Activated CD4-positive, alpha-beta T cell treated with anti-CD3 and anti-CD28 coated beads, Interleukin-2, amount 10 ng/mL, durations not matched to agents 7 days and 5 days (primary cell): ENCODE measurements around the gene INPP5K. TPM values are rescaled to one million over a fixed set of nuclear protein-coding genes. Genes with fewer than 3 reads are reported as not detected.
"Not testable (repeated sequence)": the region's sequence is repeated elsewhere in the genome, so short reads cannot be mapped to it uniquely, and the experiment has no call there.

Experiments
- CTCF ChIA-PET: fragments of 350-600 bp; sonication (Branson Sonifier 250); formaldehyde crosslinking; loops from one replicate; lab custom pipeline; 2021; ENCODE audit warnings: antibody characterized with exemption; lab: Charles Lee
- POLR2A ChIA-PET: fragments of 350-600 bp; sonication (Branson Sonifier 250); formaldehyde crosslinking; loops from one replicate; lab custom pipeline; 2021; ENCODE audit warnings: antibody characterized with exemption; lab: Charles Lee
- DNase-seq: peaks from one replicate; pipeline ENCODE4 v3.0.0-alpha.2; 2020
- H3K27ac Mint-ChIP-seq: one replicate; pipeline ENCODE4 v1.8.0; 2021; ENCODE audit warnings: mild to moderate bottlenecking, moderate library complexity, mixed read lengths
- H3K27me3 Mint-ChIP-seq: one replicate; pipeline ENCODE4 v1.8.0; 2021; ENCODE audit warnings: mixed read lengths
- H3K36me3 Mint-ChIP-seq: one replicate; pipeline ENCODE4 v1.8.0; 2021; ENCODE audit warnings: low read depth, mixed read lengths
- H3K4me1 Mint-ChIP-seq: one replicate; pipeline ENCODE4 v1.8.0; 2021; ENCODE audit warnings: mixed read lengths
- H3K4me3 Mint-ChIP-seq: one replicate; pipeline ENCODE4 v1.8.0; 2021; ENCODE audit warnings: mild to moderate bottlenecking, moderate library complexity, mixed read lengths
- H3K9me3 Mint-ChIP-seq: one replicate; pipeline ENCODE4 v1.8.0; 2021; ENCODE audit warnings: mixed read lengths
- total RNA-seq, 2 experiments: library from RNA; stranded (reverse); gene quantifications; one replicate each; pipeline ENCODE4 v1.2.3, GENCODE V29; 2021

The INPP5K gene
- 10 to 100 TPM; 50.3 to 56.9 TPM for total RNA-seq

DNA sequence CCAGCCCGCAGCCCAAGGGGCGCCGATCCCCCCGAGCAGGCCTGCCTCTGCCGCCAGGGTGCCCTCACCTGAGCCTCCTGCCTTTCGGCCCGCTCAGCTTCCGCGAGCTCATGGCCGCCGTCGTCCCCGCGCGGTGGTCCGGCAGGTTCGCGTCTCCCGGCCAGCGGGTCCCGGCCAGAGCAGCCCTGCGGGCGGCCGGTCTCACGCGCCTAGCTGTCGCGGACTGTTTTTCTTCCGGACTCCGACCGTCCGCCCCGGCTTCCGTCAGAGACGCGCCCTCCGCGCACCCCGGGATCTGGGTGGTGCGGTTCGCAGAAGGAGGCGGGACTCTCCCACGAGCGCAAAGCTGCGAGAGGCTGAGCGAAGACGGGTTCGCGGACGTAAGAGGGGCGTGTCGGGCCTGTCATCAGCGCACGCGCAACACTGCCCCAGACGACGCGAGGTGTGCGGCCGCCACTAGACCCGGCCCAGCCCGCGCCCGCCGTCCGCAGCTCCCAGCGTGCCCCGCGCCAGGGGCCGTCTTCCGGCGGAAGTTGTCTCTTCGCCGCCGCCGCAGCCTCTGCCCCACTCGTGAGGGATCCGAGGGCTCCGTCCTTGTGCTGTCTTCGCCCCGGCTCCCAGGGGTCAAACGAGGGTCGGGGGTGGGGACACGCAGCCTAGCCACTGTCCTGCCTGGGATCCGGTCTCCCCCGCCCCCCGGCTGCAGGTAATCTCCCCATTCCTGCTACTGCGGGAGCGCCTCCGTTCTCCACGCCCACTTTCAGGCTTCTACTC is at the start of gene INPP5K:
TSS of gene INPP5K (minus strand) at position 225 of the 774 bp plus-strand sequence. CDS start at position 112, 113 bp downstream.
- CTCF ChIA-PET = interaction anchor here (0.6 to 2.8 kb wide), 19 partner anchors 13 to 210 kb away, joined by 3 to 23 read pairs (median 5); partner anchors contain the start of genes MYO1C and RILP
- DNase-seq = peak; percentile 98
- POLR2A ChIA-PET = interaction anchor here (0.7 to 0.9 kb wide), 3 partner anchors 29 to 152 kb away, joined by 3 to 7 read pairs (median 5); partner anchors contain the start of gene SCARF1
- Mint-ChIP-seq H3K27me3 (no peaks in the 10 kb centered on the region), H3K4me1 (peaks cover 30% of the 10 kb centered on the region), H3K27ac (peak within 1 kb of the TSS; percentile 95), H3K4me3 (peak within 1 kb of the TSS; percentile 90), H3K9me3 (no peaks in the 10 kb centered on the region), H3K36me3 (peaks cover 22% of the 10 kb centered on the region)

DNA sequence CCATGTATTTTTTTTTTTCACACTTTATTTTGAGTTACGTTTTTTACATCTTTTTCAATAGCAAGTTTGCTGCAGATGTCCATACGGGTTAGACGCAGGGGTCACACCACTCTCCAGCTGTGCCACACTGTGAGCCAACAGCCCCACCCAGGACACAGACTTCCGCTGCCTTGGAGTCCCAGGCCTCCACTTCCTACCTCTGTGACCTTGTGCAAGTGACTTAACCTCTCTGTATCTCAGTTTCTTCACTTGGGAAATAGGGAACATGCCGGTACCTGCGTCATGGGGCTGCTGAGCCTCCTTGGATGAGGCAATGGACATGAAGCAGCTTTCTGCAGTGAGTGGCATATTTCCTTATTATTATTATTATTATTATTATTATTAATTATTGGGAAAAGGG is 49.5 kb upstream of the INPP5K start:
- POLR2A ChIA-PET = no interaction called here
- H3K27me3 Mint-ChIP-seq = peaks cover 4% of the 10 kb centered on the region
- DNase-seq = no peak
- peak overlapping the region; percentile 1 for H3K27ac Mint-ChIP-seq
- CTCF ChIA-PET = interaction anchor here (0.6 to 1.5 kb wide), 2 partner anchors 29 to 64 kb away, joined by 3 to 5 read pairs; no protein-coding TSS in a partner anchor
- no peaks in the 10 kb centered on the region for H3K36me3 Mint-ChIP-seq
- H3K9me3 Mint-ChIP-seq = no peaks in the 10 kb centered on the region
- H3K4me1 Mint-ChIP-seq = peaks cover 49% of the 10 kb centered on the region
- no peak overlapping the region for H3K4me3 Mint-ChIP-seq

DNA sequence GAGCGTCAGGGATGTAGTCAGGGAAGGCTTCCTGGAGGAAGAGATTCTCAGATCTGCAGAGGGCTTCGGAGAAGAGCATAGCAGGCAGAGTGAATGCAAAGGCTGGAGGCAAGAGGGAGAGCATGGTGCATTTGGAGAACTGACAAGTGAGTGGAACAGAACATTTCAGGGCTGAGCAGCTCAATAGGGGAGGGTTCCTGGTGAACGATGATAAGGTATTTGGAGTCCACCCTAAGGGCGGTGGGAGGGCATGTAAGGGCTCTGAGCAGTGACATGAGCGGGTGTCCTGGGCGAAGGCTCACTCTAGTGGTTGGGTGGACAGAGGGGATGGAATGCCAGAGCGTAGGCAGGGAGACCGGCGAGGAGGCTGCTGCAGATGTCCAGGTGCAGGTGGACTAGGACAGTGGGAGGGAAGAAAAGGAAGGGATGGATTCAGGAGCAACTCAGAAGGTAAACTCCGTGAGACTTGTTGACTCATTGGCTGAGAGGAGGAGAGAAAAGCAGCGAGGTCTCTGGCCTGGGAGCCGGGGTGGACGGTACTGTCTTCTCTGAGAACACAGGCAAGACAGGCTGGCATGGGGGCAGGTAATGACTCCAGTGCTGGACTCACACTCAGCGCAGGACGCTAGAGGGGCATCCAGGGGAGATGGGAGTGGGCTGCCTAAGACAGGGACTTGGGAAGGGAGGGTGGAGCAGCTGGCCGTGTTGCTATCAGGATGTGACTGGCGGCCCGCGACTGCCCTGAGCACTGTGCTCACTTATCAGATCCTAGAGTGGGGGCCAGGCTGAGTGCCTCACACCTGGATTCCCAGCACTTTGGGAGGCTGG is 47.6 kb upstream of the INPP5K start:
- DNase-seq = no peak
- peak overlapping the region; percentile 84 for H3K27ac Mint-ChIP-seq
- peaks cover 4% of the 10 kb centered on the region for H3K27me3 Mint-ChIP-seq
- peaks cover 55% of the 10 kb centered on the region for H3K4me1 Mint-ChIP-seq
- H3K36me3 Mint-ChIP-seq = peaks cover 3% of the 10 kb centered on the region
- no peaks in the 10 kb centered on the region for H3K9me3 Mint-ChIP-seq
- POLR2A ChIA-PET = no interaction called here
- CTCF ChIA-PET = interaction anchor here (0.5 to 1.1 kb wide), 2 partner anchors 86 to 135 kb away, joined by 3 to 4 read pairs; partner anchors contain the start of gene RILP
- peak overlapping the region; percentile 59 for H3K4me3 Mint-ChIP-seq

DNA sequence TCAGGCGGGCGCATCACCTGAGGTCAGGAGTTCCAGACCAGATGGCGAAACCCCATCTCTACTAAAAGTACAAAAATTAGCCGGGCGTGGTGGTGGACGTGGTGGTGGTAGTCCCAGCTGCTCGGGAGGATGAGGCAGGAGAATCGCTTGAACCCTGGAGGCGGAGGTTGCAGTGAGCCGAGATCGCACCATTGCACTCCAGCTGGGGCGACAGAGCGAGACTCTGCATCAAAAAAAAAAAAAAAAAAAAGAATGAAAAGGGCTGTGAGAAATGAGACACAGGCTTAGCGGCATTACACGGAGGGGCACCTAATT is 47.0 kb upstream of the INPP5K start:
- peak overlapping the region; percentile 59 for H3K4me3 Mint-ChIP-seq
- peaks cover 55% of the 10 kb centered on the region for H3K4me1 Mint-ChIP-seq
- DNase-seq, H3K9me3 Mint-ChIP-seq, H3K36me3 Mint-ChIP-seq, H3K27me3 Mint-ChIP-seq, POLR2A ChIA-PET: not testable (repeated sequence)
- peak overlapping the region; percentile 84 for H3K27ac Mint-ChIP-seq
- CTCF ChIA-PET = interaction anchor here (0.5 kb wide), 1 partner anchor 136 kb away, joined by 4 read pairs; no protein-coding TSS in a partner anchor

DNA sequence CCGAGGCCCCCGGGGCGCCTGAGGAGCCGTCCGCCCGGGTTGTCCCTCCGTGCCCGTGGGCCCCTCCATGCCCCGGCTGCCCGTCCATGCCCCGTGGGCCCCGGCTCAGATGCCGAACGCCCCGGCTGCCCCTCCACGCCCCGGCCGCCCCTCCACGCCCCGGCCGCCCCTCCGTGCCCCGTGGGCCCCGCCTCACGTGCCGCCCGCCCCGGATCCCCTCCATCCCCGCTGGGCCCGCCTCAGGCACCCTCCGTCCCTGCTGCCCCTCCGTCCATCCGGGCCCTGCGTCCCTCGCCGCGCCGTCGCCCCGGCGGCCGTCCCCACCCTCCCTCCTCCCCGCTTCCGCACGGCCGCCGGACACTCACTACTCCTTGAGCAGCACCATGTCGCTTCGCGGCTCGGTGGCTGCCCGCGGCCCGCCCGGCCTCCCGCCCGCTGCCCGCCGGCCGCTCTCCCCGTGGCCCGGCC is 45.8 kb upstream of the INPP5K start:
- peak overlapping the region; percentile 80 for H3K4me3 Mint-ChIP-seq
- peaks cover 4% of the 10 kb centered on the region for H3K27me3 Mint-ChIP-seq
- H3K9me3 Mint-ChIP-seq = no peaks in the 10 kb centered on the region
- no peak overlapping the region for H3K27ac Mint-ChIP-seq
- H3K4me1 Mint-ChIP-seq = peaks cover 49% of the 10 kb centered on the region
- CTCF ChIA-PET = interaction anchor here (0.9 to 1.0 kb wide), 2 partner anchors 12 to 47 kb away, joined by 3 to 4 read pairs; no protein-coding TSS in a partner anchor
- peaks cover 6% of the 10 kb centered on the region for H3K36me3 Mint-ChIP-seq
- DNase-seq = no peak
- POLR2A ChIA-PET = no interaction called here

DNA sequence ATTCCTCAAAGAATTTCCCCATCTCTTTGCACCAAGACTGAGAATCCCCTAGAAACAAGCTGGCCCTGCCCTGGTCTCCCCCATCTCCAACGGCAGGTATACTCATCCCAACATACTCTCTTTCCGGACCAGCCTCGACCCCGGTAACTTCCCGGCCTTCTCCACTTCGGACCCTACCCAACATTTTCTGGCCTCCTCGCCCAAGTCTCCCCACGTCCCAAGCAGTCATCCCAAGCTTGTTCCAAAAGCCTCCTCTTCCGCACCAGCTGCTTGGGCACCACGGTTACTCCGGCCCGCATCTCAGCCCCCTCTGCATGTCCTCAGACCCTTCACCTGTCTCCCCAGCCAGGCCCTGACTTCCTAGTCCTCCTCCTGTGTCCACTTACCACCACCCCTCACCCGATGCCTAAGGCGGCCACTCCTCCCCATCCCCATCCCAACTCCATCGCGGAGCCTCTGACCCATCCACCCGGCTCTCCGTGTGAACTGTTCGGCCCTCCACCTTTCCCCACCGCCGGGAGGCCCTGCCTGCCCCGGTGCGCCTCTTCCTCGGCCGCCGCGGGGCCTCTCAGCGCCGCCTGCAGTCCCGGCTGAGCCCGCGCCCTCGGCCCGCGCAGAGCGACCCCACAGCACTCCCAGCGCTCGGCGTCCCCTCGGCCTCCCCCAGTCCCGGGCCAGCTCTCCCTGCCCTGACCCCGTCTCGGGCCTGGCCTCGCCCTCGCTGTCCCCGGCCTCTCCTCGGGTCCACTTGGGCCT is 45.2 kb upstream of the INPP5K start:
- DNase-seq = peak; percentile 18
- Mint-ChIP-seq H3K36me3 (peaks cover 9% of the 10 kb centered on the region), H3K9me3 (no peaks in the 10 kb centered on the region), H3K4me1 (peaks cover 48% of the 10 kb centered on the region), H3K27me3 (peaks cover 4% of the 10 kb centered on the region), H3K27ac (peak overlapping the region; percentile 84), H3K4me3 (peak overlapping the region; percentile 80)
- ChIA-PET CTCF (interaction anchor here (0.8 to 1.6 kb wide), 3 partner anchors 10 to 68 kb away, joined by 3 to 5 read pairs (median 5); no protein-coding TSS in a partner anchor), POLR2A (no interaction called here)

DNA sequence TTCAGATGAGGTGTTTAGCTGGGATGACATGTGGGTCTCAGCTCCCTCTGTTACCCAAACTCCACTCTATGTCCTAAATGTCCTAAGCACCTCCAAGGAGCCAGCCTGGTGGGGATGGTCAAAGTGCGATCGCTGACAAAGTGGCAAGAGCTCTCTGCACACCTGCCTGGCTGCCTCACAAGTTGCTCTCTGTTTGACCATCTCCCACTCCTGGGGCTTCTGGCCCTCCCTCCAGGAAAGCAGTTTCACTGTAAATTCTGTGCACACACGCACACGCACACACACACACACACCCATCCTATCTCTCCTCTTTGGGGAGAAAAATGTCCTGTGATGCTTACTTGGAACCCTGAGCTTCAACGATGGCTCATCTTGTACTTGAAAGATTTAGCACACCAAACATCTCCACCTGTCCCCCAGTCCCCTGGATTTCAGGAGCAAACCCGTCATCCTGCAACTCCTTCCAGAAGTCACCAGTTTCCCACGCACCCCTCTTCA is 44.5 kb upstream of the INPP5K start:
- ChIA-PET CTCF (interaction anchor here (0.8 to 1.6 kb wide), 3 partner anchors 11 to 69 kb away, joined by 3 to 5 read pairs (median 5); no protein-coding TSS in a partner anchor), POLR2A (no interaction called here)
- Mint-ChIP-seq H3K27me3 (peaks cover 4% of the 10 kb centered on the region), H3K4me1 (peaks cover 49% of the 10 kb centered on the region), H3K27ac (peak overlapping the region; percentile 84), H3K4me3 (peak overlapping the region; percentile 80), H3K36me3 (peaks cover 9% of the 10 kb centered on the region), H3K9me3 (no peaks in the 10 kb centered on the region)
- DNase-seq = no peak

DNA sequence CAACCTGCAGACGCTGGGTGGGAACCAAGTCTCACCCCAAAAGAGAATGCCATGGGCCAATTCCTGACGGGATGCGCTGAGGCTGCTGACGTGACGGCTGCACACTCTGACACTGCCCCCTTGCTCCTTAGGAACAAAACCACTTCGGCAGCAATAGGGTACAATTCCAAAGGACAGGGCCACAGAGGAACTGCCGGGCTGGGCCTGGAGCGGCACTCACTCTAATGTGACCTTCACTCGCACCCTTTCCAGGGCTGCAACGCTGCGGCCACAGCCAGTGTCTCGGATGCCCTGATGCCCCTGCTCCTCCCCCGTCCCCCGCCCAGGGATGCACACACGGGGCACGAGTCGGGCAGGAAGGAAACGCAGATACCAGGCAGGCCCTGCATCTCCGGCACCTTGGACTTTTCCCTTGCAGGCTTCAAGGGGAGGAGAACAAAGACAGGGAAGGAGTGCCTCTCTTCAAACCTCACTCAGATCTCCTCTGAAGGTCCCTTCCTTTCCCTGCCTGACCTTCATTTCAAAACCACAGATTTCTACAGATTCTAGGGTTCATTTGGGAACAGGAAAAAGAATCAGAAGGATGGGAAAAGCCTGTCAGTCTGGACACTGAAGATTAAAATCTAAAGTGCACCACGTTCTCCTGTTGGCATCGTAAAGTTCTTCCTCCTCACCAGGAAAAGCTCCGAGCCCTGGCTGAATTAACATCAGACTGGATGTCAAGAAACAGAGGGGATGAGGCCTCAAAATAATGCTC is 43.9 kb upstream of the INPP5K start:
- Mint-ChIP-seq H3K27me3 (peaks cover 4% of the 10 kb centered on the region), H3K4me3 (no peak overlapping the region), H3K27ac (no peak overlapping the region), H3K36me3 (peaks cover 9% of the 10 kb centered on the region), H3K4me1 (peaks cover 44% of the 10 kb centered on the region), H3K9me3 (no peaks in the 10 kb centered on the region)
- CTCF ChIA-PET = interaction anchor here (0.8 to 1.6 kb wide), 3 partner anchors 11 to 69 kb away, joined by 3 to 5 read pairs (median 5); no protein-coding TSS in a partner anchor
- POLR2A ChIA-PET = no interaction called here
- no peak for DNase-seq

DNA sequence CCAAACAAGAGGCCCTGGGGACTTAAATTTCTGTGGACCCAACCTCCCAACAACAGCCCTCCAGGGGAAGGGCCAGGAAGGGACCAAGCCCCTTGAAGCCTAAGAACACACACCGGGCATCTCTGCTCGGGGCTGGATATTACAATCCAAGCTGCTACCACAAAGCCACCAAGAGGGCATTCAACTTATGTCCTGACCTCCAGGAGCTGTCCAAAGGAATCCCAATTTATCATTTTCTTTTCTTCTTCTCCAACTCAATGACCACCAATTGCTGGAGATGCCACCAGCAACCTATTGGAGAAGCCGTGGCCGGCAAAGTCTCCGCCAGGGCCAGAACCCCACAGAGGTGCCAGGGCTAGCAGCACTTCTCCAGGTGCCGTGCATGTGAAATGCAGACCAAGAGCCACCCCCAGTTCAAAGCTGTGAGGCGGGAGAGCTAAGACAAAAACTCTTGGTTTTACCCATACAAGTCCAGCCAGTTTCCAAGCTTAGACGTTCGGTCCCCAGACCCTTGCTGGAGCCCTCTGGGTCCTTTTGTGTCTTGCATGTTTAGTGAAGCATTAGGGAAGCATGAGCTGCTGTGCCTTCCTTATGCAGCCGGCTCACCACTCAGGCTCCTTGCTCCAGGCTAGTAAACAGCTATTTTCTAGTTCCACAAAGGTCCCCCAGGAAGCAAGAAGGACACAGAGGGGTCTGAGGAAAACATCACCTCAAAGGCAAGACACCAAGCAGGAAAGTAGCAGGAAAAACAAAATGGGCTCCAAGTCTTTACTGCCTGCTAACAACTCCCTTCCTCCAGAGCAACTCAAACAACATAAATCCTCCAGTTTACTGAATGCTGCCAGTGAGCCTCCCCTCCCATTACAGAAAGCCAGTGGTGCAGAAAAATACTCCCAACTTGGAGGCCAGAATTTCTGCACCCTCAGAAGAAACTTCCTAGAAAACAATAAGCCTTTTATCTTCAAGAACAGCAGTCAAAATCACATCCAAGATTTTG is 42.9 kb upstream of the INPP5K start:
- H3K4me1 Mint-ChIP-seq = peaks cover 41% of the 10 kb centered on the region
- no peak for DNase-seq
- H3K9me3 Mint-ChIP-seq = no peaks in the 10 kb centered on the region
- ChIA-PET CTCF (interaction anchor here (1.0 to 1.4 kb wide), 2 partner anchors 10 to 15 kb away, joined by 3 to 6 read pairs; no protein-coding TSS in a partner anchor), POLR2A (interaction anchor here (0.6 kb wide), 1 partner anchor 116 kb away, joined by 4 read pairs; no protein-coding TSS in a partner anchor)
- peak overlapping the region; percentile 11 for H3K27ac Mint-ChIP-seq
- no peak overlapping the region for H3K4me3 Mint-ChIP-seq
- peaks cover 4% of the 10 kb centered on the region for H3K27me3 Mint-ChIP-seq
- peaks cover 9% of the 10 kb centered on the region for H3K36me3 Mint-ChIP-seq

DNA sequence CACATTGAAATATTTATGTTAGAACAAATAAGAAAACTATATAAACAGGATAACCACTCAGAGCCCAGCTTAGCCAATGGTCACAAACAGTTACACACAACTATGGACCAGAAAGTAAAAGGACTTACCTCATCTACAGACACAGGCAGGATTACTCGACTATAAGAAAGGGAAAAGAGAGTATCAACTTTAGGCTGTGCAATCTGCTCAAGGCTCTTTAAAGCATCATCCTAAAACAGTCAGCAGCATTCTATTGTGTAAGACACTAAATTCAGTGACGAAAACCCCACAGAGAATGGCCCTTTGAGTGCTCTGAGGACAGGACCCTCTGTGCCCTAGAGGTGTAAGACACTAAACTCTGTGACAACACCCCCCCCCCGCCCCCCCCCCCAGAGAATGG is 42.0 kb upstream of the INPP5K start:
- CTCF ChIA-PET = interaction anchor here (1.0 to 1.4 kb wide), 2 partner anchors 9 to 16 kb away, joined by 3 to 6 read pairs; no protein-coding TSS in a partner anchor
- DNase-seq = no peak
- peaks cover 33% of the 10 kb centered on the region for H3K4me1 Mint-ChIP-seq
- no peak overlapping the region for H3K27ac Mint-ChIP-seq
- H3K4me3 Mint-ChIP-seq = no peak overlapping the region
- no peaks in the 10 kb centered on the region for H3K9me3 Mint-ChIP-seq
- POLR2A ChIA-PET = no interaction called here
- no peaks in the 10 kb centered on the region for H3K27me3 Mint-ChIP-seq
- peaks cover 9% of the 10 kb centered on the region for H3K36me3 Mint-ChIP-seq
